Spleen (tissue), 7 donors: ENCODE data around the gene TMEM239.

Experiments used
- POLR2A ChIP-seq, 3 donors: fragments of 450-650 bp; IDR thresholded peaks; one replicate each; pipeline ENCODE4 v1.5.1; 2017; ENCODE audit warnings: antibody characterized with exemption in 3 of 3, mild to moderate bottlenecking in 1 of 3
- POLR2AphosphoS5 ChIP-seq, 3 donors: sonication (generic); formaldehyde crosslinking; IDR thresholded peaks; one replicate each; pipeline ENCODE4 v1.5.1; 2017; ENCODE audit warnings: antibody characterized with exemption in 3 of 3
- TF ChIP-seq, protein P1 (sequence below), 11 experiments: fragments of 200-600 bp in 7 of 11; fragments of 450-650 bp in 4 of 11; sonication (generic) in 4 of 11; IDR thresholded peaks in 8 of 11; conservative IDR thresholded peaks in 3 of 11; 1 replicate in 7 of 11; 2 replicates in 4 of 11; pipeline versions ENCODE4 v1.4.0 to v1.8.0; 2016 to 2021; ENCODE audit warnings: antibody characterized with exemption in 11 of 11, inconsistent platforms in 4 of 11, mild to moderate bottlenecking in 1 of 11
- donor health status: DM: no; HTN: no; CAD: no; lungs with moderate emphysema.
- donor health status: DM: no; HTN: no; CAD: no.
- donor health status: DM: no; HTN: no; CAD: no.

DNA sequence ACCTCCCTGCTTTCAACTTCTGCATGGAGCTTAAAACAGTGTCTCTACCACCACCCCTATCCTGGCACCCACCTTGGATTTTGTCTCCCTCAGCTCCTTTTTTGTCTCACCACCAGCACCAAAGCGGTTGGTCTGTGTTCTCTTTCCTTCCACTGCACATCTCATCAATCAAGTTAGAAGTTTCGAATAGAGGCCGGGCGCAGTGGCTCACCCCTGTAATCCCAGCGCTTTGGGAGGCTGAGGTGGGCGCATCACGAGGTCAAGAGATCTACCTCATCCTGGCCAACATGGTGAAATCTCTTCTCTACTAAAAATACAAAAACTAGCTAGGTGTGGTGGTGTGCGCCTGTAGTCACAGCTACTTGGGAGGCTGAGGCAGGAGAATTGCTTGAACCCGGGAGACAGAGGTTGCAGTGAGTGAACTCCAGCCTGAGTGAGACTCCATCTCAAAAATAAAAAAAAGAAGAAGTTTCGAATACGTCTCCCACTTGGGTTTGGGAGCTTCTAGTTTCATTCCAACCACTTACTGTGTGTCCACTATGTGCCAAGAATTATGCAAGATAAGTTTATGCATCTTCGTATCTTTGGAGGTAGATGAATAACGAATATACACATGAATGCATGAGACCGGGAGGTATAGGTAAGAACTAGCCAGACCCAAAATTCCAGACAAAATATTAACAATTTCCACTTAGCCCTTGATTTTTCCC lies 18.4 kb downstream of the TMEM239 start:
- TF ChIP-seq, protein P1, sequence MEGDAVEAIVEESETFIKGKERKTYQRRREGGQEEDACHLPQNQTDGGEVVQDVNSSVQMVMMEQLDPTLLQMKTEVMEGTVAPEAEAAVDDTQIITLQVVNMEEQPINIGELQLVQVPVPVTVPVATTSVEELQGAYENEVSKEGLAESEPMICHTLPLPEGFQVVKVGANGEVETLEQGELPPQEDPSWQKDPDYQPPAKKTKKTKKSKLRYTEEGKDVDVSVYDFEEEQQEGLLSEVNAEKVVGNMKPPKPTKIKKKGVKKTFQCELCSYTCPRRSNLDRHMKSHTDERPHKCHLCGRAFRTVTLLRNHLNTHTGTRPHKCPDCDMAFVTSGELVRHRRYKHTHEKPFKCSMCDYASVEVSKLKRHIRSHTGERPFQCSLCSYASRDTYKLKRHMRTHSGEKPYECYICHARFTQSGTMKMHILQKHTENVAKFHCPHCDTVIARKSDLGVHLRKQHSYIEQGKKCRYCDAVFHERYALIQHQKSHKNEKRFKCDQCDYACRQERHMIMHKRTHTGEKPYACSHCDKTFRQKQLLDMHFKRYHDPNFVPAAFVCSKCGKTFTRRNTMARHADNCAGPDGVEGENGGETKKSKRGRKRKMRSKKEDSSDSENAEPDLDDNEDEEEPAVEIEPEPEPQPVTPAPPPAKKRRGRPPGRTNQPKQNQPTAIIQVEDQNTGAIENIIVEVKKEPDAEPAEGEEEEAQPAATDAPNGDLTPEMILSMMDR (IDR thresholded peaks at IDR 0.05 in 8 of 11, conservative IDR thresholded peaks at IDR 0.05 in 3 of 11), result no peak
- TF ChIP-seq POLR2A (IDR thresholded peaks at IDR 0.05) (no peak), POLR2AphosphoS5 (IDR thresholded peaks at IDR 0.05) (no peak)
